Urinary bladder (tissue), 4 donors: ENCODE results near the gene PKD1L1. TPM values are rescaled to one million over a fixed set of nuclear protein-coding genes. Genes with fewer than 3 reads are reported as not detected.
"Not testable (repeated sequence)": the region's sequence is repeated elsewhere in the genome, so short reads cannot be mapped to it uniquely, and the experiment has no call there.

Experiments
- DNase-seq: peaks from one replicate; pipeline ENCODE4 v3.0.0-alpha.2; 2015; ENCODE audit errors: extremely low spot score
- H3K27ac ChIP-seq: one replicate; pipeline ENCODE4 v1.5.1; 2013; ENCODE audit warnings: low read depth, mild to moderate bottlenecking, moderate library complexity
- H3K36me3 ChIP-seq: one replicate; pipeline ENCODE4 v1.6.1; 2013; ENCODE audit warnings: mild to moderate bottlenecking, moderate library complexity; ENCODE audit not compliant: insufficient read depth
- H3K4me1 ChIP-seq: one replicate; pipeline ENCODE4 v1.6.1; 2013; ENCODE audit warnings: mild to moderate bottlenecking, moderate library complexity; ENCODE audit not compliant: insufficient read depth
- H3K4me3 ChIP-seq: one replicate; pipeline ENCODE4 v1.5.1; 2013; ENCODE audit warnings: low read depth, low read length
- WGBS: extraction: QIAGEN DNeasy Blood & Tissue Kit; methylation state at CpG from one replicate; pipeline ENCODE4 v1.1.7; 2013; 5-methylcytosine and 5-hydroxymethylcytosine counted together
- polyA plus RNA-seq: library from polyadenylated mRNA; stranded (reverse); fragments of 200-250 nt; gene quantifications from one replicate; pipeline ENCODE4 v1.2.3, GENCODE V29; 2013
- total RNA-seq: library from RNA; depleted of rRNA; stranded (reverse); fragments of >200 nt; gene quantifications from one replicate; pipeline ENCODE4 v1.2.3, GENCODE V29; 2014
- donor health status: healthy with polysubstance abuse.
- donor health status: healthy.

PKD1L1 gene
- total and polyA plus RNA-seq, 2 donors: 0.19 to 1.3 TPM

DNA sequence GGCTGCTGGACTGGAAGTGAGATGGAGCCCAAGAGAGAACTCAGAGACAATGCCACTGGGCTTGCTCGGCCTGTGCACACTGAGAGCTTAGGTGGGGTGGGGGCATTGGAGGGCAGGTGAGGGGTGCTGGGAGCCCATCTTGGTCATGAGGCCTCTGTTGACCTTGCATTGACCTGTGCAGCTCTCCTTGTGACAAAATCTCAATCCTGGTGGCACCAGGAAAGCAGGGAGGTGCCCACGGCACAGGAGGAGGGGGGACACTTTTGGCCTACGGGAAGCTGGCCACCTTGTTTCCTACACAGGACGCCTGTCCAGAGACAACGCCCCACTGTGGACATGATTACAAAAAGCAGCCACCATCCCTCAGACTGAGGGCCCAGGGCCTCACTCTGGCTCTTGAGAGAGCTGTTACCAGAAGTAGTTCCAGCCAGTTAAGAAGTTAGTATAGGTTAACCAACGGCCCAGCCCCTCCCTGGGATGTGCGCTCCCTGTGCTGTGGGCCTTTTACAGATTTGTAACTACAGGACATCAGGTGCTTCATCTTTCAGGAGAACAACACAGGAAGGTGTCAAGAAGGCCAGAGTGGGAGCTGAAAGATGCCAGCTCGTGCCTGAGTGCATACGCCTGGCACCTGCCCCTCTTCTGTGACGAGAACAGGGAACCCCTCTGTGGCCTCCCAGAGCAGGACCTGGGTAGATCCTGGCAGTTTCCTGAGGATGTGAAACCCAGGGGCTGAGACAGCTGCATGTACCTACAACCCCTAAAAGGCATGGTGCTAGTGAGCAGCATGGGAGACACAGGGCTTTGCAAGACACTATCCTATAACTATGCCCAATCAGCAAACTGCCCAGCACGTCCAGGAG, 10.3 kb downstream of the PKD1L1 start:
- H3K36me3 ChIP-seq: no peaks in the 10 kb centered on the region
- 93% methylated on average over 11 of the region's 11 CpGs for WGBS
- no peaks in the 10 kb centered on the region for H3K4me1 ChIP-seq
- no peak overlapping the region for H3K27ac ChIP-seq
- DNase-seq: no peak
- no peak overlapping the region for H3K4me3 ChIP-seq

GRCh38 chr7:47937065-47937687, 11.1 kb downstream of the PKD1L1 start:
- 63% methylated on average over 15 of the region's 17 CpGs for WGBS
- no peaks in the 10 kb centered on the region for H3K36me3 ChIP-seq
- H3K4me1 ChIP-seq: no peaks in the 10 kb centered on the region
- no peak overlapping the region for H3K4me3 ChIP-seq
- no peak for DNase-seq
- H3K27ac ChIP-seq: no peak overlapping the region

DNA sequence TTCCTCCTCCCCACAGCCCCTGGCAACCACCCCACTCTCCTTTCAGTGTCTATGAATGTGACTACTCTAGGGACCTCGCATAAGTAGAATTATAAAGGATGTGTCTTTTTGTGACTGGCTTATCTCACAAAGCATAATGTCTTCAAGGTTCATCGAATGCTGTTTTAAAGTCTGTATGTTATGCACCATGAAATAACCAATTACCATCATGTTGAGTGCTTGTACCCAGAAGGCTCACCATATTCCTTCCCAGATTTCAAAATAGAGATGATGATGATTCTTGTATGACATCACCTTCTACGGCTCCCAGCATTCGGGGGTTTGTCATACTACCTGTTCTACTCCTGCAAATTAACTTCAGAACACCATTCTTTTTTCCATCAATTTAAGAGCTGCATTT, 11.9 kb downstream of the PKD1L1 start:
- no peak overlapping the region for H3K4me3 ChIP-seq
- no peak overlapping the region for H3K27ac ChIP-seq
- no peaks in the 10 kb centered on the region for H3K36me3 ChIP-seq
- 90% methylated on average over 4 of the region's 4 CpGs for WGBS
- DNase-seq: no peak
- no peaks in the 10 kb centered on the region for H3K4me1 ChIP-seq

GRCh38 chr7:47935336-47935735, 12.9 kb downstream of the PKD1L1 start:
- DNase-seq: no peak
- H3K4me1 ChIP-seq: no peaks in the 10 kb centered on the region
- WGBS: 92% methylated on average over 10 of the region's 10 CpGs
- no peak overlapping the region for H3K27ac ChIP-seq
- H3K36me3 ChIP-seq: no peaks in the 10 kb centered on the region
- H3K4me3 ChIP-seq: no peak overlapping the region

- Histone ChIP-seq H3K36me3 (no peaks in the 10 kb centered on the region), H3K4me3 (no peak overlapping the region), H3K4me1 (no peaks in the 10 kb centered on the region), H3K27ac (no peak overlapping the region)
- 78% methylated on average over 6 of the region's 6 CpGs for WGBS
- no peak for DNase-seq
Measured at GRCh38 chr7:47934831-47935230, 13.4 kb downstream of the PKD1L1 start.

- H3K27ac ChIP-seq: no peak overlapping the region
- no peaks in the 10 kb centered on the region for H3K4me1 ChIP-seq
- 85% methylated on average over 8 of the region's 8 CpGs for whole genome bisulfite sequencing
- no peak overlapping the region for H3K4me3 ChIP-seq
- no peaks in the 10 kb centered on the region for H3K36me3 ChIP-seq
- no peak for DNase-seq
Measured at GRCh38 chr7:47933215-47933614, 15.1 kb downstream of the PKD1L1 start.

- no peak for DNase-seq
- WGBS: 86% methylated on average over 11 of the region's 11 CpGs
- H3K4me3 ChIP-seq: no peak overlapping the region
- H3K27ac ChIP-seq: no peak overlapping the region
- no peaks in the 10 kb centered on the region for H3K36me3 ChIP-seq
- no peaks in the 10 kb centered on the region for H3K4me1 ChIP-seq
Measured at GRCh38 chr7:47932466-47933037, 15.7 kb downstream of the PKD1L1 start.

- Histone ChIP-seq H3K27ac (no peak overlapping the region), H3K36me3 (no peaks in the 10 kb centered on the region), H3K4me3 (no peak overlapping the region), H3K4me1 (no peaks in the 10 kb centered on the region)
- DNase-seq: no peak
- WGBS: 65% methylated on average over 6 of the region's 6 CpGs
Measured at GRCh38 chr7:47932016-47932415, 16.2 kb downstream of the PKD1L1 start.

- H3K27ac ChIP-seq: no peak overlapping the region
- WGBS: 93% methylated on average over 18 of the region's 18 CpGs
- no peaks in the 10 kb centered on the region for H3K4me1 ChIP-seq
- H3K4me3 ChIP-seq: no peak overlapping the region
- DNase-seq: no peak
- H3K36me3 ChIP-seq: no peaks in the 10 kb centered on the region
Measured at GRCh38 chr7:47931005-47932004, 17.0 kb downstream of the PKD1L1 start.

- H3K27ac ChIP-seq: no peak overlapping the region
- no peaks in the 10 kb centered on the region for H3K36me3 ChIP-seq
- H3K4me3 ChIP-seq: no peak overlapping the region
- DNase-seq: no peak
- no peaks in the 10 kb centered on the region for H3K4me1 ChIP-seq
- 70% methylated on average over 2 of the region's 2 CpGs for WGBS
Measured at GRCh38 chr7:47924266-47924665, 24.0 kb downstream of the PKD1L1 start.

DNA sequence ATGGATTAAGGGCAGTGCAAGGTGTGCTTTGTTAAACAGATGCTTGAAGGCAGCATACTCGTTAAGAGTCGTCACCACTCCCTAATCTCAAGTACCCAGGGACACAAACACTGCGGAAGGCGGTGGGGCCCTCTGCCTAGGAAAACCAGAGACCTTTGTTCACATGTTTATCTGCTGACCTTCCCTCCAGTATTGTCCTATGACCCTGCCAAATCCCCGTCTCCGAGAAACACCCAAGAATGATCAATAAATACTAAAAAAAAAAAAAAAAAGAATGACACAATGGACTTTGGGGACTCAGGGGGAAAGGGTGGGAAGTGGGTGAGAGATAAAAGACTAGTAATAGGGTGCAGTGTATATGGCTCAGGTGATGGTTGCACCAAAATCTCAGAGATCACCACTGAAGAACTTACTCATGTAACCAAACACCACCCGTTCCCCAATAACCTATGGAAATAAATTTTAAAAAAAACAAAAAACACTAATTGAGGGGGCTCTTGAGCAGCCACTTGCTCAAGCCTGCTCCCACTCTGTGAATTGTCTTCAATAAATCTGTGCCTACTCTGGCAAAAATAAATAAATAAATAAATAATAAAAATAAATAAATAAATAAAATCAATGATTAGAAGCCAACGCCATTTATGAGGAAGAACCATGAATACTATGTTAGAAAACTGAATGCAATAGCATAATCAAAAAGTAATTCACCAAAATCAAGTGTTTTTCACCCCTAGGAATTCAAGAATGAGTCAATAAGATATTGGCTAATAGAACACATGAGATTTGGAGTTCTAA, 25.0 kb downstream of the PKD1L1 start:
- 74% methylated on average over 8 of the region's 8 CpGs for WGBS
- H3K4me3 ChIP-seq, DNase-seq, H3K4me1 ChIP-seq, H3K27ac ChIP-seq, H3K36me3 ChIP-seq: not testable (repeated sequence)

DNA sequence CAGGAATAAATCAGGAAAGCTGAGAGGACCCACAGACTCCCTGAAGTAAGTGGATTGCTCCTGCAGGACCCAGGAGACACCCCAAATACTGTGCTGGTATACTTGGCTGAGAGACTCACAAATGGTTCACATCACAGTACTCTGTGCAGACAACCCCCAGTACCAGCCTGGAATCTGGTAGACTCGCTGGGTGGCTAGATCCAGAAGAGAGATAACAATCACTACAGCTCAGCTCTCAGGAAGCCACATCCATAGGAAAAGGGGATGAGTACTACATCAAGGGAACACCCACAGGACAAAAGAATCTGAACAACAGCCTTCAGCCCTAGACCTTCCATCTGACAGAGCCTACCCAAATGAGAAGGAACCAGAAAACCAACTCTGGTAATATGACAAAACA, 31.8 kb downstream of the PKD1L1 start:
- not testable (repeated sequence) for H3K36me3 ChIP-seq, H3K4me1 ChIP-seq, H3K27ac ChIP-seq, DNase-seq, H3K4me3 ChIP-seq
- WGBS: 47% methylated on average over 1 of the region's 1 CpG

DNA sequence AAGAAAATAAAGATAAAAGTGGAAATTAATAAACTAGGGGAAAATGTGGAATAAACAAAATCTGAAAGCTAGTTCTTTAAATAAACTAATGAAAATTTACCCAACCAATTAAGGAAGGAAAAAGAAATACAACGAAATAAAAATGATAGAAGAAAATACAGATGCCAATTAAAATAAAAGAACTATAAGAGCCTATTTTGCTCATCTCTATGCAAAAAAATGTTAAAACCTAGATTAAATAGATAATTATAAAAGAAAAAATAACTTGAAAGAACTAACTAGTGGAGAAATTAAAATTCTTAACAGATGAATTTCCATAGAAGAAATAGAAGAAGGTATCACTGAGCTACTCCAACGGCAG, 32.7 kb downstream of the PKD1L1 start:
- Histone ChIP-seq H3K4me1 (no peaks in the 10 kb centered on the region), H3K27ac (no peak overlapping the region), H3K36me3 (no peaks in the 10 kb centered on the region), H3K4me3 (no peak overlapping the region)
- whole genome bisulfite sequencing: 83% methylated on average over 2 of the region's 2 CpGs
- DNase-seq: no peak
